HG03103 (cell line): Measurements from ENCODE around the gene BNC2.

ENCODE experiments used
- ATAC-seq: cut with Tn5 transposase; IDR thresholded peaks from one replicate; pipeline ENCODE4 v1.9.1; 2021; ENCODE audit warnings: low read depth; ENCODE audit not compliant: unreplicated experiment

The BNC2 gene

DNA sequence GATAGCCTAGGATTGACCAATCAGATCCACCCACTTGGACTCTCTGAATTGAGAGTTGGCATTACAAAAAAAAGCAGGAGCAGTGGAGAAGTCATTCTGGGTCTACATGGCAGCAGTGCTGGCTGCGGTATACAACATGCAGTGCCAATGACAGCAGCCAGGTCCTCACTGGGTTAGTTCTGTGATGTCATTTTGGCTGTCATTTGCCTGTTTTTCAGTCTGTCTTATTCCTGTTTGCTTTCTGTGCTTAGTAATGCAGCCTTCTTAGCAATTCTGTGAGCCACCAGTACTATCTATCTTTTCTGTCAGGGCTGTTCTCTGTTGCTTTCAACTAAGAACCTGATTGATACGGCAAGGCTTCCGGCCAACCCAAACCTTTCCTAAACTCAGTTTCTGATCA lies 471.8 kb downstream of the BNC2 start:
- ATAC-seq, result no peak

DNA sequence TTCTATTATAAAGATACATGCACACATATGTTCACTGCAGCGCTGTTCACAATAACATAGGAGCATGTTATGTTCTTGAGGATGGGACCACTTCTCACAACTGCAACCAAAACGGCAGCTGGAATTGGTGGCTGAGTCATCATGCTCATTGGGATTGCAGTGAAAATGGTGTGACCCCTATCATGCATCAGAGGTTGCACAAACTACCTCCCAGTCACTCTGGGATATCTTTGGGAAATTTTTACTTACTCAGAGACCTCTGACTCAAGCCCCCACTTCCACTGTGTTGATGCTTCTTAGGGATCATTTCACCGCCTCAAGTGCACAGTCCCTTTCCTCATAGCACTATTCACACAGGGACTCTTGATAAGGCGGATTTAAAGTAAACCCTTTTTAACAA lies 474.1 kb downstream of the BNC2 start:
- no peak for ATAC-seq

DNA sequence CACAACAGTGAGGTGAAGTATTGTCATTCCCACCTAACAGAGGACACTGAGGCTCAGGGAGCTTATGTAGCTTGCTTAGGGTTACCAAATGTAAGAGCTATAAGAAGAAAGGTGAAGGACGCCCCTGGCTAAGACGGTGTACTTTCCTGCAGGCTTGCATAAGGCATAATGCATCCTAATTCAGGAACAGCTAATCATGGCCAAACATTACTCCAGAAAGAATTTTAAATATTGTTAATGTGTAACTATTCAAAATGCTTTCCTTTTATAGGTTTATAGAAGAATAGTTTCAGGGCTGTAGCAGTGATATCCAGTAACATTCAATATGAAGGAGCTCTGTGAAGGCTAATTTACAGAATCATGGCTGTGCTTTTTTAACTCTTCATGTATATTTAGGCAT lies 479.1 kb downstream of the BNC2 start:
- no peak for ATAC-seq

DNA sequence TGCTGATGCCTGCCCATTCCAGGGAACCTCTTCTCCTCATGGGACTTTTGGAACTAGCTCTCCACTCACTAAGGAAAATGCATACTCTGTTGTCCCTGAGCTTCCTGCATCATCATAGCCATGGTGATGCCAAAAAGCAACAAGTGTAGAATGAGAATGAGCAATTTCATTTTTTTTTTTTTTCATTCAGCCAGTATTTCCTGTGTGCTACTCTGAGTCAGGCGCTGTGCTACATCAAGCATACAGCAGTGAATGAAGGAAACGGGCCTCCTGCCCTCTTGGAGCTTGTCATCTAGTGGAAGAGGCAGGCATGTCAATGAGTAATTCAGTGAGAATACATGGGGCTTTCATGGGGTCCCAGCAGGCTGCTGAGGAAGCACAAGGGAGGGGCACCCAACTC lies 483.1 kb downstream of the BNC2 start:
- ATAC-seq, result no peak

DNA sequence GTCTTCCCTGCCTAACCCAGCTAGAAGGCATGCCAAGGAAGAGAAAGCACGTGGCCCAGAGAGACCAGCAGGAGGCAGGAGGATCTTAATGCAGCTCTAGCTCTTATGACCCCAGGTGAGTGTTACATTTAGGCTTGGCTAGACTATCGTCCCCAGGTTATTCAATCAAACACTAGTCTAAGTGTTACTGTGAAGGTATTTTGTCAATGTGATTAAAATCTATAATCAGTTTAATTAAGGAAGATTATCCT lies 483.7 kb downstream of the BNC2 start:
- ATAC-seq, result no peak

DNA sequence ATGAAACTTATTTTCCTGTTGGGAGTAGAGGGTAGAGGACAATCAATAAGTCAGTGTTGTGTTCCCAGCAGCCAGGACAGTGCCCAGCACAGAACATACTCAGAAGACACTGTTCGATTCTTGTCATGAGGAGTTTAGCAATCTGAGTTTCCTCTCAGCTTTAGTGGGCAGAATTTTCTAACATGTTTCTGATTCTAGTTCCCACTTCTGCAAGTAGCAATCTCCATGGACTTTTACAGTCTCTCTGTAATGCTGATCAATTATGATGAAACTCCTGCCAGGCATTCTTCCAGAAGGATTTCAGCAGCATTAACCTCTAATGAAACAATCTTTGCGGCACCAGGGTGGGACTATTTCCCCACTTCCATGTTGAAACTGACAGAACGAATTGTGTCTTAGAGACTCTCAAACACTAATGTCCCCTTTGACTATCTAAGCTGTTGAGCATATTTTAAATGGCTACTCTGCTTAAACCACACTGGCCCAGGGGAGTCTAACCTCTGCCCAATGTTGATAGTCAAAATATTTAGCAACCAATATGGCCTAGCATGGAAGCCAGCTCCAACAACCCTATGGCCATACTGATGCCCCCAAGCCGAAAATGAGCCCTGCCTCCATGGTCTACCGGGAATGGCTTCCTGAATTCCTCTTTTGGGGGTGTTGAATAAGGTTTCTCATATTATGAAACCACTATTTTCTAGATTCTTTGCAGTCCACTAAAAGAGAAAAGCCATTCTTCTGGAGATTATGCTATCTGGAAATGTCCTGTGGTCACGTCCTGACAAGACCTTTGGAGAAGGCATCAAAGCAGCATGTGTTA lies 484.3 kb downstream of the BNC2 start:
- ATAC-seq, result no peak

DNA sequence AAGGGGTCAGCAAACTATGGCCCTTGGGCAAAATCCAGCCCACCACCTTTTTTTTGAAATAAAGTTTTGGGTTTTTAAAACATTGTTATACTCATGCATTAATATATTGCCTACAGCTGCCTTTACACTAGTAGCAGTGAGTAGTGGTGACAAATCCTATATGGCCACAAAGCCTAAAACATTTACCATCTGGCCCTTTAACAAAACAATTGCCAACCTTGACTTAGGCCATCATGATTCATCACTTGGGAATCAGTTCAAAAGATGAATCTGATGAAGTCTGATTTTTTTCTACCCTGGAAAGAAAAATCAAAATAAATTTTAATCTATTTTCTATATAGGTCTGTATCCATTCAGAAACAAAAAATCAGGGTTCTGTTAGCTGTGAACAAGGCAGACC lies 484.9 kb downstream of the BNC2 start:
- no peak for ATAC-seq

DNA sequence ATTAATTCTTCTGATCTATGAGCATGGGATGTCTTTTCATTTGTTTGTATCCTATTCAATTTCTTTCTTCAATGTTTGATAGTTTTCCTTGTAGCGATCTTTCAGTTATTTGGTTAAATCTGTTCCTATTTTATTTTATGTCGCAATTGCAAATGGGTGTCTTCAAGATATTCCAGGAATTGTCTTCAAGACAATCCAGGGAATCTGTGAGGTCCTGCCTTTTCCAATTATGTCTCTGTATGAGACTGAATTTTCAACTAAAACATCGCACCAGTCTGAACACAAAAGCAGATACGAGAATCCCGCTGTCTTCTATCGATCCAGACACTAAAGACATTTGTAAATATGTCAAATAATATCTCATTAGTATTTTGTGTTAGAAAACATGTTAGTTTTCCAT lies 485.5 kb downstream of the BNC2 start:
- no peak for ATAC-seq

DNA sequence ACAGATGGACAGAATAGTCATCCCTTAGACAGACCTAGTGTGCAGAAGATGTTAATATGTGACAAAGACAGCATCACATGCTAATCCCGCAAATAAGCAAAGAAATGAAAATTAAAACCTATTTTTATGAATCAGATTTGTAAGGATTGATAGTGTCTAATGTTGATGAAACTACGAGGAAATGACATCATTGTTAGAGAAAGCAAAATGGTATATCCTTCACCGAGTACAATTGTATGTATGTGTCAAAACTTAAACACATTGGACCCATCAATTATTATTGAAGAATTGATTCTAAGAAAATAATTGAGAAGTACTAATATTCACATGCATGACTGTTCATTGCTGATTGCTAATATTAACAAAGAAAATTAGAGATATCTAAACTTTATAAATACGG lies 493.2 kb downstream of the BNC2 start:
- no peak for ATAC-seq

DNA sequence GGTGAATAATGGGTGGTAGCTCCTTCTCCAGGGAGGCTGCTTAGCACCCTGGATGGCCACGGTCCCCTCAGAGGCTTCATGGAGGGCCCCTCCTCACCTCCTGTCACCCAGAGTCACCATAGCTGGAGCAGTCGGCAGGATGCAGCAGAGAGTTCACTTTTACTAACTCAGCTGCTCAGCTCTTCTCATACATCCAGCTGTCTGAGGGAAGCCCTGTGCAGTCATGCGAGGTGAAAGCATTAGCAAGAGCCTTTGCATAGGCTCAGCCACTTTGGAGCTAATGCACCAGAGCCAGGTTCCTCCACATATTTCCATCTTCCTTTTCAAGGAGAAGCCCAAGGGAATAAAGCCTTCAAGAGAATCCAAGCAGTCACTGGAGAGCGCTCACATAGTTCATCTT lies 499.2 kb downstream of the BNC2 start:
- no peak for ATAC-seq

DNA sequence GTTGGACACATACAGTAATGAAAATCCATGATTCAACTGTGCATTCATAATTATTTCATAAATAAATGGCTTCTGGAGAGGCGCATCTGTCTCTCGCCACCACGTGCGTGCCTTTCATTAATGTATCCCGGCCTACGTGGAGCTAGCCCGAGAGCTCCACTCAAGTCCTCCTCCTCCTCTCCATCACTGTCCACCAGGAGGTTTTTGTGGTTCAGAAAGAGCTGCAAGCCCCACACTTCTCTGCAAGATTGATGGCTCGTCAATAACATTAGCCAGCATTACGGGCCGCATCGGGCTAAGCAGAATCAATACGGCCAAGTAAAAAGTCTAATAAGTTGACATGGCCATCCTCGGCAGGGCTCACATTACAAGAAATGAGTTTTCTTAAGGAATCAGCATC lies 499.8 kb downstream of the BNC2 start:
- no peak for ATAC-seq

DNA sequence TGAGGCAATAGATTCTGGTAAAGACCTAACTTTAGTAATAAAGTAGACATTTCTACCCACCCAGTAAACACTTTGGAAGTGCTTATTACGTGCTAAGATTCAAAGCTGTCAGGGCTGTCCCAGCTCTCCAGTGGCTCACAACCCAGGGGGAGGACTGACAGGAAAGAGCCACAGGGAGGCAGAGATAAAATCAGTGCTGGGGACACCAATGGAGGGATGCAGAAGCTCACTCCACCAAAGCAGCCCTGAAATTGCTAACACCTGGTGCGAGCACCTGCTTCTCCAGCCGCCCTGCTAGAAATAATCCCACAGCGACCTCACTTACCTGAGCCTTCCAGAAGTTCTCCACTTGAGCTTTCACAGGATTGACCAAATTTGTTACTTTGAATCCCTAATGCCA lies 501.0 kb downstream of the BNC2 start:
- no peak for ATAC-seq

DNA sequence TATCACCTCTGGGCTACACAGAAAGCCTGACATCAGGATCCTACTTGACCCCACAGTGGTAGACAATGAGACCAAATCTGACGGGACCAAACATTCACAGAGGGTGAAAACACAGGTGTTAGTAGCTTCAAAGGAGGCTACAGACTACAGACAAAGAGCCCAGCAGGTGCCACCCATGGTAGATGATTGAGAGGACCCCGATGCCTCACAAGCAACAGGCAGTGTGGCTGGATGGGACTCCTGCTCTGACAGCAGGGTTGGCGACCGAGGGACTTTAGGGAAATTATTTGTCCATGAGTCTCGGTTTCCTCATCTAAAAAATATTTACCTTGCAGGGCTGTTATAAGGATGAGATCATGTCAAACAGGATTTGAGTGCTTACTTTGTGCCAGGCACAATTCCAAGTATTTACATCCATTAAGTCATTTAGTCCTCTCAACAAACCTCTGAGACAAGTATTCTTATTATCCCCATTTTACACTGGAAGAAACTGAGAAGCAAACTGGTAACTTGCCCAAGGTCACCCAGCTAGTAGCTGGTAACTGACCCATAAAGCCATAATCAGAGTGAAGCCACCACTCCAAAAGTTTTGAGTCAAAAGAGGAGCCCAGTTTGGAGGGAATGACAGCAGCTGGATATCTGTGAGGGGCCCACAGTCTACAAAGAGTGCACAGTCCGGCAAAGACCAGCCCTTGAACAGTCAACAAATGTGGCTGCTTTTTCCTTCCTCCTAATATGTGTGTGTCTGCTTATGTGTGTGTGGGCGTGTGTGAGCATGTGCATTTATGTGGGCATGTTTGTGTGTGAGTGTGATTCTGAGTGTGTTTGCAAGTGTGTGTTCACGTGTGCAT lies 502.0 kb downstream of the BNC2 start:
- no peak for ATAC-seq

DNA sequence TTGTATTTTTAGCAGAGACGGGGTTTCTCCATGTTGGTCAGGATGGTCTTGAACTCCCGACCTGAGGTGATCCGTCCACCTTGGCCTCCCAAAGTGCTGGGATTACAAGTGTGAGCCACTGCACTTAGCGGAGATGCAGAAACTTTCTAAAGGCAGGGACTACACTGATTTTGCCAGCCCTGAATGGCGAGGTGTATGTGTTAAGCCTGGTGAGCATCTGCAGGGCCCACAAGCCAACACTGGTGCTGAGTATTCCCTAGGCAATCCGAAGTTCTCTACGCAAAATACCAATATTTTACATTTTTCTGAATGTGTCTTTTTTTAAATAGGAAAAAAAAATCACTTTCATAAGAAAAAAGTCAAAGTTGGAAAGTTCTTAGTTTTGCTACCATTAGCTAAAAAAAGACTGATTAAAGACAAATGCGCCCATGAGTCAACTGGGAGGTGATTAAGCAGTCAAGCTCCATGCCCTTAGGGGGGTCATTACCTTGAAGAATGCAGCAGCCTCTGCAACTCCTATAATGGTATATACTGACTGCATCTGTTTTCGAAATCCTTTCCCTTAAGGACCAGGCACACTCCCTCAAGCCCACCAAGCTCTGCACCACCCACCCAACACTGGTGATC lies 502.8 kb downstream of the BNC2 start:
- no peak for ATAC-seq

DNA sequence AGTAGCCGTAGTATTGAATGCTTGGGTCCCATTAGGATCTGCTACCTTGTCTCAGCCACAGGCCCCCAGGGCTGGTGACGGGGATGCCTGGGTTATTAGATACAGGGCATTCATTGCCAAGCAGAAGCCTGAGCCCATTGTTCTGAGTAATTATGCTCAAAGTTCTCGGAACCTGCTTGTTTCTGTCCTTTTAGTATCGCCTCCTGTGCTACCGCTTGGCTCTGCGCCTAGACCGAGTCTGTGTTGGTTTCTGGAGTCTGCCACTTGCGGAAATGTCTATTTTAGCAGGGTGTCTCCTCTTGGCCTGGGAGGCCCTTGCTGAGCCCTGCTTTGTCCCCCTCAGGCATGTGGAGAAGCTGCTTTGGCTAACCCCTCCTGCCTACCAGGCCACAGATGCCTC lies 506.1 kb downstream of the BNC2 start:
- ATAC-seq, result no peak

DNA sequence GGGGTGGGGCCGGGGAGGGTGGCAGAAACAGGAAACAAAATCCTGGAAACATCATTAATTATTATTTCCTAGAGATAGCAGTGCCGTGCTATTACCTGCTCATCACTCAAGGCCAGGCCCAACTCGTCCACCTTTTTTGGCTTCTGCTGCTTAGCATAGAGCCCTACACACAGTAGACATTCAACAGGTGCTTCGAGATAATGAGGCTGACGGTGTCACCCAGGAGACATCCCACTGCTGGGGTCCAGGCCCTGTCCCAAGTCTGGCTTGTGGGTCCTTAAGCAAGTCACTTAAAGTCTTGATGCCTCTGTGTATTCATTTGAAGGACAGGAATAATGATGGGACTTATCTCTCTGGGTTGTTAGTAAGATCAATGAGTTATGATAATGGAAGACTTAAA lies 506.6 kb downstream of the BNC2 start:
- ATAC-seq, result no peak

DNA sequence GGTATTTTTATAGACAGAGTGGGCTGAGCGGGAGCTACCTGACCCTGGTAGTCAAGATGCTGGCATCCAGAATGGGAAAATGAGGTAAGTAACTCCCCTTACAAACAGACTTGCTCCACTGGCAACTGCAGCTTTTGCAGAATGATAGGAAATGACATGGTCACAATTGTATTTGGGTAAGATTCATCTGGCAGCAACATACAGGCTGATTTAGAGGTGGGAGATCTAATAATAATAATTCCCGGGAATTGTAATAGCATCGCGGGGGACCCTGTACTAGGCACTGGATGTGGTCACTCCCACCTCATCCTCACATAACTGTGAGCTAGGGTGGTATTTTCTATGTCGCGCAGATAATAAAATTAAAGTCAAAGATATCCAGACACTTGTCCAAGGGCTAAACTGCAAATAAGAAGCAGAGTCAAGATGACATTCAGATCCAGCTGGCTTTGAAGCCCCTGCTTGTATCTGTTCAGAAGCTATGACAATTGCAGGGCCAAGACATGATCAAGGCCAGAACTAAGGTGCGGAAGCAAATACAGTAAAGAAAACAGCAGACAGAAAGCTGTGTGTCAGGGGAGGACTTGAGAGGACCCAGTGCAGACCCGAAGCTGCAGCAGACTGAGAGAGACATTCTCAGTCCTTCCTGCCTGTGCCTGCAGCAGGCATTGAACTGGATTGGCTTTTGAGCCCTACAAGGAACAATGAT lies 507.2 kb downstream of the BNC2 start:
- no peak for ATAC-seq

DNA sequence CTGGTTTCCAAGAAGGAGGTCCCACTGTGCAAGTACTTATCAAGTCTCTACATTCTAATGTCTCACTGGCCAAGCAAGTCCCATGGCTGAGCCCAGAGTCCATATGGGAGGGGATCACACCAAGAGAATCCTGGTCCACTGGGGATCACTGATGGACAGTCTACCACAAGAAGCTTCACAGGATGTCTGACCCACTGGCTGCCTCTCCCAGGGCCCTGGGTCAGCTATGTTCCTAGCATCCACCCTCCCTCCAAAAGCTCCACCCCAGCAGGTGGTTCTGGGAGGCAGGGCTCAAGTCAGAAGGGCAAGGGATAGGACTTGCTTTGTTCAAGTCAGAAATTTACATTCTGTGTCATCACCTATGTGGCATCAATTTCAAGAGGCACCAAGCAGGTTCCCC lies 508.5 kb downstream of the BNC2 start:
- no peak for ATAC-seq

DNA sequence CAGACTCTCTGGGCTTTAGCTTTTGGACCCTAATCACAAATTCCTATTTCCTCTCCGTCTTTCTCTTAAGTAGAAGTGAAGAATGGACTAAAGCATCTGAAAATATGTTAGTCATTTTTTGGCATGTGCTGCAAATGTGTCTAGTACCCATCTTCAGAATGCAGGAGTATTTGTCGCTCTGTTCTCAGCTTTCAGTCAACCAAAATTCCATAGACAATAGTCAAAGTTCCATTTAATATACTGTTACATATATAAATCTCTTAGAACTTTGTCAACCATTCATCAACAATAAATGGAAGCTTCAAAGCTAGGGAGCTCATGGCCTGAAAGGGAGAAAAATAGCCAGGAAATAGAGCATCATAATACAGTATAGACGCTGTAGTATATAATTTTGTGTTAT lies 509.4 kb downstream of the BNC2 start:
- ATAC-seq, result no peak

DNA sequence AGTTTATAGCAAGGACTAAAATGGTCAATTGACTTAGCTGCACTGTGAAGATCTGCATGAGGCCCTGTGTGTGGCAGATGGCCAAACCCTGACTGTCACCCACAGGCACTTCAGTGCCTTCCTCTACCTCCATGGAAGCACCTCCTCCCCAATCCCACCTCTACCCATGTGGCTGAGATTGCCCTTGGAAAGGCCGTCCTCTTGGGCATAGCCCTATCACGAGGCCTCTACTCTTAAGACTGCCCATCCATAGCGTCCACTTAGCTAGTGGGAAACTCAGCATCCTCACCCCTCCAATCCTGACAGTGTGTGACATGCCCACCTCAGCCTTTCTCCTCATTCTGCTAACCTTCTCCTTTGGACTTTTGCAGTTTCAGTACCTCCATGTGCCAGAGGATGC lies 510.2 kb downstream of the BNC2 start:
- no peak for ATAC-seq
